Stimulated activated memory B cell treated with anti-CD40 and anti-IgM and Interleukin-4, amounts not matched to agents 10 μg/mL and 1 μg/mL and 100 μg/mL, for 72 hours (primary cell): ENCODE data around the gene MBP.

Experiments
- ATAC-seq: fragments of 150-1000 bp; cut with Tn5 transposase; 2 replicates; pipeline ENCODE4 v1.10.0; 2021
- H3K27ac Mint-ChIP-seq: one replicate; pipeline ENCODE4 v1.8.0; 2022; ENCODE audit warnings: mild to moderate bottlenecking, mixed read lengths
- H3K27me3 Mint-ChIP-seq: one replicate; pipeline ENCODE4 v1.8.0; 2022; ENCODE audit warnings: mixed read lengths
- H3K36me3 Mint-ChIP-seq: one replicate; pipeline ENCODE4 v1.8.0; 2022; ENCODE audit warnings: mixed read lengths
- H3K4me1 Mint-ChIP-seq: one replicate; pipeline ENCODE4 v1.8.0; 2022; ENCODE audit warnings: mixed read lengths
- H3K4me3 Mint-ChIP-seq: one replicate; pipeline ENCODE4 v1.8.0; 2022; ENCODE audit warnings: mild to moderate bottlenecking, moderate library complexity, mixed read lengths
- H3K9me3 Mint-ChIP-seq: one replicate; pipeline ENCODE4 v1.8.0; 2022; ENCODE audit warnings: mixed read lengths

MBP gene

DNA sequence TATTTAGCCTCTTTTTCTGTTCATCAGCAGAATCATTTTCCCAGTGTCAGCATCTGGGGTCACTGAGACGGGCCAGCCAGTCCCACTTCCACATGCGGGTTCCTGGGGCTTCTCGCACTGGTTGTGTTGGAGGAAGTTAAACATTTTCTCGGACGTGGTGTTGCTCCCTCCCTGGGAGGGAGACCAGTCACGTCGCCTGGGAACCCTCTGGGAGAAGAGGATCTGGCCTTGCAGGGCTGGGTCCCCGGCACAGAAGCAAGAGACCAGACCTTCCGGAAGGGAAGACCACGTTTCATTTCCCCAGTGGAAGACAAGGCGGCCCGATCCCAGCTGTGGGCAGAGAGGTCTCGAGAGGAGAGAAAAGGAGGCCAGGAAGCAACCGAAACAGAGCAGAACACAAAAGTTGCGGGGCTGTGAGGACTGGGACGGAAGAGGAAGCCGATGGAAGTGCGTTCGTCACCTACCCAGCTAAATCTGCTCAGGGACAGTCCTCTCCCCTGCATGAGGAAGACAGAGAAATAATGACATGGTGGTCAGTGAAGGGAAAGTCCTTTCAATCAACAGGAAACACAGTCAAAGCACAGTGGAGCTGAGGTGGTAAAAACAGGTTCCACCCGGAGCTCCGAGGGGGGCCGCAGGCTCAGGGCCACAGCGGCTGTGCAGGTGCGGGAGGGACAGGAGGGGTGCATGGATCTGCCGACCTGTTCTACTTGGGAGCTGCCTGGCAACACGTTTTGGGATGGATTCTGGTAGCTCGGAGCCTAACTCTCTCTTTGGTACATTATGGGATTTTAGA, 144.4 kb downstream of the MBP start:
- H3K27me3 Mint-ChIP-seq = no peaks in the 10 kb centered on the region
- no peaks in the 10 kb centered on the region for H3K36me3 Mint-ChIP-seq
- ATAC-seq = peak; percentile 52
- H3K4me1 Mint-ChIP-seq = peaks cover 46% of the 10 kb centered on the region
- H3K4me3 Mint-ChIP-seq = peak overlapping the region; percentile 53
- H3K27ac Mint-ChIP-seq = peak overlapping the region; percentile 78
- H3K9me3 Mint-ChIP-seq = no peaks in the 10 kb centered on the region

DNA sequence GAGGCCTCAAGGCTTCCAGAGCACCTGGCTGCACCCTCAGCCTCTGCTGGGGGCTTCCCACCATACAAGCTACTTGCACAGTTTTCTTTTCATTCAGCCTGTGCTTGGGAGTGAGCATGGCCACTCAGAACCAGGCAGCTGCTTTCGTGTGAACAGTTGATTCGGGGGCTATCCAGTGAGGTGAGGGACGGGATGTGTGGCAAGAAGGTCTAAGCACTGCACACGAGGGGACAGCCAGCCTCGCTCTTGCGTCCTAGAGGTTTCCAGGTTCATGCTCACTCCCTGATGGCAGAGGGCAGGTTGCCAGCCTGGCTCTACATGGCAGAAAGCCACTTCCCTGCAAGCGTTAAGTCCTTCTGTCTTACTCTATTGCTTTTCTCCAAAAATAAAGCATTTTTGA, 146.2 kb downstream of the MBP start:
- Mint-ChIP-seq H3K4me1 (peaks cover 56% of the 10 kb centered on the region), H3K27me3 (no peaks in the 10 kb centered on the region), H3K36me3 (no peaks in the 10 kb centered on the region), H3K9me3 (no peaks in the 10 kb centered on the region), H3K27ac (peak overlapping the region; percentile 47), H3K4me3 (no peak overlapping the region)
- ATAC-seq = no peak

DNA sequence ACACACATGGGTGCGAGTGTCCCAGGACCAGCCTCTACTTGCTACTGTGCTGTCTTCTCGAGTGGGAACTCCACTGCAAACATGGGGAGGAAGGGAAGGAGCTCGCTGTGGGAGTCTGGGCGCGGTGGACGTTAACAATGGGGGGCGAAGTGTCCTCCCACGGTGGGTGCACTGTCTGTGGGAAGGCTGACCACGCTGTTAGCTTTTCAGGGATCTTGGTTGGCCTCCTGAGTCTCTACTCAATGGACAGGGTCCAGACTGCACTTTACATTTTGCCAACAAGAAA, 146.7 kb downstream of the MBP start:
- no peaks in the 10 kb centered on the region for H3K27me3 Mint-ChIP-seq
- H3K27ac Mint-ChIP-seq = peak overlapping the region; percentile 47
- H3K4me3 Mint-ChIP-seq = no peak overlapping the region
- ATAC-seq = no peak
- H3K9me3 Mint-ChIP-seq = no peaks in the 10 kb centered on the region
- H3K36me3 Mint-ChIP-seq = no peaks in the 10 kb centered on the region
- peaks cover 56% of the 10 kb centered on the region for H3K4me1 Mint-ChIP-seq

DNA sequence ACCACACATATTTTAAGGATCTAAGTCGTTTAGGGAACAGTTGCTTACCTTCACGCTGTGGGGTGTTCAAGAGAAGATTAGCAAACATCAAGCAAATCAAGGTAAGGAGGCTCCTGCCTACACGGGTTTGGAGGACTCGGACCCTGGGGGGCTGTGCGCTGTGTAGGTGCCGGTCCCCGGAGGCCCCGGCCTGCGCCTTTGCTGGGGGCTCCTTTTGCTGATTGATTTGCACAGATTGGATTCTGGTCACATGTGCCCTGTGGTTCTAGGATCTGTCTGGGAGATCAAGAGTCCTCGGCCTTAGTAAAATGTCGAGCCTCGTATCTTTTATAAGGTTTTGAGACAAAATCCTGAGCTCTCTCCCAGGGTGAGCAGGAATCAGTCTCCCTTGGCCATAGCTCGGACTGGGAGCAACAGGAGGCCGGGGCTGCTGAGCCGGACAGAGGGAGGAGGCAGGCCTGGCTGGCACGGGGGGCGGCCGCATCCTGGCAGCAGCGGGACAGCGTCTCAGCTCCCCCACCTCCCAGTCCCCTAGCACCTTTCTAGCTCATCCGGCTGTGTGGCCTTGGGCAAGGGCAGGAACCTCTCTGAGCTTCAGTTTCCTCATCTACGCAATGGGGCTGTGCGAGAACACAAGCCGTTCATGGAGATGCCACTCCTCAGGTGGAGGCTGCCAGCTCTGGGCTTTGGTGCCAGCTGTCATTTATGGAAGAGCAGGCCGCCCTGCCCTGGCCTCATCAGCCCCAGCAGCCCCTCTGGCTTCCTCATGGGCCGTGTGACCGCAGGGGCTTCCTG, 147.2 kb downstream of the MBP start:
- Mint-ChIP-seq H3K9me3 (no peaks in the 10 kb centered on the region), H3K27ac (peak overlapping the region; percentile 47), H3K36me3 (no peaks in the 10 kb centered on the region), H3K4me1 (peaks cover 56% of the 10 kb centered on the region), H3K4me3 (no peak overlapping the region), H3K27me3 (no peaks in the 10 kb centered on the region)
- ATAC-seq = no peak

DNA sequence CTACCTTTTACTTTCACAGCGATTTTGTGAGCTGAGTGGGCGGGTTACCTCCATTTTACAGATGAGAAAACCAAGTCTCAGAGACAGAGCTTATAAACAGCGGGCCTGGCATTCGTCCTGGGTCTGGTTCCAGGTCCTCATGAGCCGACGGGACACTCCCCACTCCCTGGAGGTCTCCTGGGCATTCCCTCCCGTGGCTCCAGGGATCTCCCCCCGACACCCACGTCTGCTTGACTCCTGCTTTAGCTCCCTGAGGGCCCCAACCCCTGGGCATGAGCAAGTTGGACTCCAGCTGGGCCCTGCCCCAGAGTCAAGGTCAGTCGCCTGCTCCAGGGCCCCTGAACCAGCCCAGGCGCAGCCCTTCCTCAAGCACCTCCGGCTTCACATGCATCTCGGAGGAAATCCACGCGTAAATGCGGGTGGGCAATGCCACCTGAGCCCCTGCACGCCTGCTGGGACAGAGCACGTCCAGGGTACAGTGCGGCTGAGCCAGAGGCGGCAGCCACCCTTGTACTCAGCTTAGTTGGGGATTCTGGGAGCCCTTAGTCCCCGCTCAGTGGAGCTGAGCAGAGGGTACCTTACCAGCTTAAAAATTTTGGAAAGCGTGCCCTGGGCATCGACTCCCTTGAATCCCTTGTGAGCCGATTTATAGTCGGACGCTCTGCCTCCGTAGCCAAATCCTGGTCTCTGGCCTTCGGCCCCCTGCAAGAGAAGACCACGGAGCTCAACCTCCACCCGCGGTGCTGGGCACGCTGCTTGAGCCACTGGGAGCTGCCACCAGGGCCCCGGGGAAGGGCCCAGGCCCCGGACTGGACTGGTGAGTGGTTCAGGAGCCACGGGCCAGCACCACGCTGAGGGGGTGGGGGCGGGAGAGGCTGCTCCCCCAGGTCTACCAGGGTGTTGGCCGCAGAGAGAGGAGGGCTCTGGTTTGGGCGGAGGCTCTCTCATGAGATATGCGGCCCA, 148.1 kb downstream of the MBP start:
- no peak overlapping the region for H3K27ac Mint-ChIP-seq
- peaks cover 58% of the 10 kb centered on the region for H3K4me1 Mint-ChIP-seq
- H3K4me3 Mint-ChIP-seq = no peak overlapping the region
- ATAC-seq = no peak
- H3K27me3 Mint-ChIP-seq = no peaks in the 10 kb centered on the region
- peaks cover 3% of the 10 kb centered on the region for H3K36me3 Mint-ChIP-seq
- no peaks in the 10 kb centered on the region for H3K9me3 Mint-ChIP-seq

DNA sequence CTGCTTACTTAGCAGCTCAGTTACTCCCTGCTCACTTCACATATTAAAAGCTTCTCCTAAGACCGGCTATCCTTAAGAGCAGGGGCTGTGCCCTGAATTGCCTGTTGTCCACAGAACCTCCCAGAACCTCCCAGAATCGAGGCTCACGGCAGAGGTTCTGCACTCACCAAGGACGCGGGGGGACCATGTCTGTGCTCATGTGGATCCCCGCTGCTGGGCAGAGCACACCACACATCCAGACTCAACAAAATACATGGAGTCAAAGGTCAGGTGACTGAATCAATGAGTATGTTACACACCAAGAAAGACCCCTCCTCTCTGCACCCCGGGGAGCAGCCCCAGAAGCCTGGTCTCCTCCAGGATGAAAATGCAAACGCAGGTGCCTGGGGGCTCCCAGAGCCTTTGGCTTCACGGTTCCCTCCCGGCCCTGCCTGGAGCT, 149.0 kb downstream of the MBP start:
- Mint-ChIP-seq H3K4me3 (no peak overlapping the region), H3K4me1 (peaks cover 59% of the 10 kb centered on the region), H3K9me3 (peaks cover 5% of the 10 kb centered on the region), H3K27ac (peak overlapping the region; percentile 93), H3K27me3 (no peaks in the 10 kb centered on the region), H3K36me3 (peaks cover 11% of the 10 kb centered on the region)
- no peak for ATAC-seq

DNA sequence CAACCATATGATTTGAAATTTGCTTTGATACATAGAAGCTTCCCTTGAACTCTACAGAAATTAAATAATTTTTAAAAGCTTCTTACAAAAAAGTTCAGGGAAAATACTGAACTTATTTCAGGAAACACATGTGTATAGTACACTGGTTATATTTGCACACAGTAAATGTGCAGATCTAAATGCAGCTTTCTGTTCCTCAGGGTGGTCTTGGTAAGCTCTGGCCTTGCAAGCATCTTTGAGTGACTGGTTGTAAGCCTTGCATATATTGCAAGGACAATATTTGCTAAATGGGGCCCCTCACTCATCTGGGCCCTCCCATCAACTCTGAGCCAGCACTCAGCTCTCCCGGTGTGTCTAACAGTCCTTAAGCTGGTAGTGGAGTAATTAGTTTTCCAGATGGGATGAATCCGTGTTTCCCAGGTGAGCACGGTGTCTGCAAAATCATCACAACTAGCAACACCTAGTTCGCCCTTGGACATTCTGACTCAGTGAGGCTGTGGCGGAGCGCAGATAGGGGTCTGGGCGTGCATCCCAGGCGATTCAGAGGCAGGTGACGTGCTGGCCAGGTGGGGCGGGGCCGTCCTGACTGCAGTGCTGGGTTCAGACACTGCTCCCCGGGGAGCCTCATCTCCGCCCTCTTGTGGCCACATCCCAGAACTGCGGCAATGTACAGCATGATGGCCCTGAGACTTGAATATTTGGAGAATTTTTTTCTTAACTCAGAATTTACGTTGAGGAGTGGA, 149.6 kb downstream of the MBP start:
- peak; percentile 73 for ATAC-seq
- H3K27me3 Mint-ChIP-seq = no peaks in the 10 kb centered on the region
- H3K36me3 Mint-ChIP-seq = peaks cover 15% of the 10 kb centered on the region
- peaks cover 59% of the 10 kb centered on the region for H3K4me1 Mint-ChIP-seq
- H3K9me3 Mint-ChIP-seq = peaks cover 5% of the 10 kb centered on the region
- H3K27ac Mint-ChIP-seq = peak overlapping the region; percentile 93
- H3K4me3 Mint-ChIP-seq = peak overlapping the region; percentile 50

DNA sequence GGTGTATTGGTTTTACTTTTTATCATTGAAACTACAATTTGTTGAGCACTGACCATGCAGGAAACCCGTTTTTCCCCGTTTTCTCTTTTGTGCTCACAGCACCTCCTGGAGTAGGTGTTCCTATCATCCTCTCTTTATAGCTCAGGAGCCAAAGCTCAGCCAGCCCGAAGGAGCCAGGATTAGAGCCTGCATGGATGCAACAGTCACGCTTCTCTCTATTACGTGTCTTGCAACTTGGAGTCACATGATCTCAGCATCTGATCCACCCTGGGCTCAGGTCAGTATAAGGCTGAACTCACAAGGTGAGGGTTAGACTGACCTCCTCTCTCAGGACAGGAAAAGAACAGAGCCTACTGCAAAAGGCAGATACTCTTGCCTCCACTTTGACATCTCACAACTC, 150.5 kb downstream of the MBP start:
- Mint-ChIP-seq H3K36me3 (peaks cover 15% of the 10 kb centered on the region), H3K4me3 (peak overlapping the region; percentile 62), H3K9me3 (peaks cover 5% of the 10 kb centered on the region), H3K27me3 (no peaks in the 10 kb centered on the region), H3K27ac (peak overlapping the region; percentile 93), H3K4me1 (peaks cover 66% of the 10 kb centered on the region)
- ATAC-seq = no peak

DNA sequence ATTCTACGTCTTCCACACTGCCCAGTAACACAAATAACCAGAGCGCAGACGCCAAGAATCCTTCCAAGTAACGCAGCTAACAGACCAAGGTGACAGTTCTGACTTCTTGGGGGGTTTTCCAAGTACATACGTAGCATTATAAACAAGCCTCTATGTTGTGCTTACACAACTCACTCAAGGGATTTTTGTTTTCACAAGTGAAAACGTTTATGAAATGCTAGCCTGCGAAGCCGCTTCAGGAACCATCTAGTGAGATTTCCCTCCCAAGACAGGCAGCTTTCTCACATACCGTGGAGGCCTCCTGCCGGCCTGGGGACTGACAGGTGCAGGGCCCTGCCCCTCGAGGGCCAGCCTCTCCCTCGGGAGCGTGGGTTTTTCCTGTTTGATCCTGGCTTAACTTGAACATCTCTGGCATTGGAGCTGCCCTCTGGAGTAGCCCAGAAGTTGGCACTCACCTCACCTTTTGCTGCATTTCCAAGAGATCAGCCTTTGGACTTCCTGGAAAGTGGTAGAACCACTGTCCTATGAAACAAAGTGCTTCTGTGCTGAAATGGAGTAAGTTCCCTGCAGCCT, 151.1 kb downstream of the MBP start:
- Mint-ChIP-seq H3K36me3 (peaks cover 15% of the 10 kb centered on the region), H3K27me3 (no peaks in the 10 kb centered on the region), H3K9me3 (peaks cover 5% of the 10 kb centered on the region), H3K27ac (peak overlapping the region; percentile 93), H3K4me3 (peak overlapping the region; percentile 62), H3K4me1 (peaks cover 72% of the 10 kb centered on the region)
- peak; percentile 82 for ATAC-seq

DNA sequence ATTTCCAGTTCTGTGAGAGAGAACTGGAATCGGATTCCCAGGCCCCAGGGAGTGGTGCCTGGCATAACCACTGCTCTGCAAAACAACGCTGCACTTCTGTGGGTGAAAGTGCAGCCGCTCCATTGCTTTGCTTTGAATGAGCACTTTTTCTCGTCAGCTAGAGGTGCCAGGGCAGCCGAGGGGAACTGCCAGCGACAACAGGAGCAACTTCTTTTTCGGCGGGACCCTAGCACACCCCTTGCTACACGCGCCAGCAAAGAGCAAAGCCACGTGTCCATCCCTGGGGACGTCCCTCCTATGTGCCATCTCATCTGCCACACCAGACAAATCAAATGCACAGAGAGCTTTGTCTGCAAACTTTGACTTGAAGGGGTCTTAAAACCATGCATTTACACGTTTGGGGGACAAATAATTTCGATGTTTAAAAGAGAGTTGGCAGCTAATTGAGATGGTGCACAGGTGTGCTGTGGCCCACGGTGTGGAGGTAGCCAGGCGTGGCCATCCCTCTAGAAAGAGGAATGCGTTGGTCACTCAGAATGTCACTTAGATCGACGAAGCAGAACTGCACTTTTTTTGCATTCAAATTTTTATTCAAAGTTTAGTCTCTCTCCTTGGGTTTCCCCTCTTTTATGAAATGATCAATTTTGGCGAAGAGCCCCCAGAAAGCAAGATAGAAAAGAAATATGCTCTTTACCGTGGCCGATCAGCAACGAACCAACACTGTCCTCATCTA, 151.8 kb downstream of the MBP start:
- no peaks in the 10 kb centered on the region for H3K27me3 Mint-ChIP-seq
- peak overlapping the region; percentile 93 for H3K27ac Mint-ChIP-seq
- peaks cover 73% of the 10 kb centered on the region for H3K4me1 Mint-ChIP-seq
- H3K4me3 Mint-ChIP-seq = peak overlapping the region; percentile 62
- H3K36me3 Mint-ChIP-seq = peaks cover 15% of the 10 kb centered on the region
- peaks cover 5% of the 10 kb centered on the region for H3K9me3 Mint-ChIP-seq
- peak; percentile 84 for ATAC-seq

DNA sequence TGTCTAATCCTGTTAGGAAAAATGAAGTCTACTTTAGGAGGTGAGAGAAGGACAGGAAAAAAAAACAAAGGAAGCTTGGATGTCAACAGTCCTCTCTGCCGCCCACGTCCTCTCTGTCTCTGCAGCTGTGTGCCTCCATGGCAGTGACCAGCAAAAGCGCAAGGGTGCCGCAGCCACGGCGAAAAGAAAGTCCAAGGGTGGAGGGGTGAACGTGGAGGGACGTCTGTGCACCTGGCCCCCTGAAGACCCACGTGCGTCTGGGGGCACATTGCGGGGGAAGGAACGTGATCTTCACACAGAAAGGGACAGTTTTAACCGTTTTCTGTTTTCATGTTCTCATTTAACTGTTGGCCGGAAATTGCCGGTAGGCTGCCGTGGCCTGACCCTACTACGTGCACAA, 152.7 kb downstream of the MBP start:
- H3K4me3 Mint-ChIP-seq = peak overlapping the region; percentile 62
- H3K4me1 Mint-ChIP-seq = peaks cover 82% of the 10 kb centered on the region
- no peak for ATAC-seq
- H3K9me3 Mint-ChIP-seq = peaks cover 5% of the 10 kb centered on the region
- no peaks in the 10 kb centered on the region for H3K27me3 Mint-ChIP-seq
- H3K27ac Mint-ChIP-seq = peak overlapping the region; percentile 93
- peaks cover 15% of the 10 kb centered on the region for H3K36me3 Mint-ChIP-seq

DNA sequence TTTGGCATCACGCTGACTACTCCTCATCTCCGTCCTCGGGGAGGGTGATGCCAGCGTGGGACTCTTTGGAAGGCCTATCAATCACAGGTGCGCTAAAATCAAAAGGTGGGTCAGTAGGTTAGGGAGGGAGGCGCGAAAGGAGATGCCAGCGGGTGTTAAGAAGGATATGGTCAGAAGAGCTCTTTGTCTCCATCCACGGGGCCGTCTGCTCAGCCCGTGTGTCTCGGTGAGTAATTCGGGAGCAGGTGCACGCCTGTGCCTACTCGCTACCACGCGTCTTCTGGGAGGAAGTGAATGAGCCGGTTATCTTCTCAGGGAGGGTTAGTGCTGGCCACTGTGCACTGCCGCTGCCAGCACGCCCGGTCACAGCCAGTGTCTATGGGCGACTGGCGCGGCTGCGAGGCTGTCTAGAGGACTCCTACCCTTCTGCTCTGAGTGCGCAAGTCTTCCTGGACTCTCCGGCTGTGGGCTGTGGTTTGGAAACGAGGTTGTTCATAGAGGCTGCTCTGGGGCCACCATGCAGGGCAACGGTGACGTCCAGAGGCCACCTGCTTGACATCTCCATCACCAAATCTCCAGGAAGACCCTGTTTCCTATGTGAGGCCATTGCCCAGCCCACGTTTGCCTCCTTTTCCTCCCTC, 153.4 kb downstream of the MBP start:
- peaks cover 19% of the 10 kb centered on the region for H3K36me3 Mint-ChIP-seq
- no peaks in the 10 kb centered on the region for H3K27me3 Mint-ChIP-seq
- peak overlapping the region; percentile 93 for H3K27ac Mint-ChIP-seq
- peaks cover 5% of the 10 kb centered on the region for H3K9me3 Mint-ChIP-seq
- H3K4me3 Mint-ChIP-seq = peak overlapping the region; percentile 67
- ATAC-seq = no peak
- peaks cover 85% of the 10 kb centered on the region for H3K4me1 Mint-ChIP-seq

DNA sequence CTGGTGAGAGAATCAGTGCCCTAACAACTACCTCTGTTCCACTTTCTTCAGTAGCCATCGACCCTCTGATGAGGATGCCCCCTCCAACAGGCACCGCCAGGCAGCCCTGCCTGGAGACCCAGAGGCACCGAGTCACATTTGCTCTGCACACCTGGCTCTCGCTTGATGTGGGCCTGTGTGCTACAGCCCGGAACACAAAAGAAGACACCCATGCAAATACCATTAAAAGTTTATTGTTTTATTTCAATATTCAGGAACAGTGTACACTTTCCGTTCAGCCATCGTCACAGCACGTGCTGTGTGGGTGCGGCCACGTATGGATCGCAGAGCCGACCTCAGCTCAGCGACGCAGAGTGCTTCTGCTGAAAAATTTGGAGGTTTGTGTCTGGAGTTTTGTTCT, 154.0 kb downstream of the MBP start:
- H3K9me3 Mint-ChIP-seq = peaks cover 5% of the 10 kb centered on the region
- ATAC-seq = no peak
- peak overlapping the region; percentile 93 for H3K27ac Mint-ChIP-seq
- H3K27me3 Mint-ChIP-seq = no peaks in the 10 kb centered on the region
- peaks cover 26% of the 10 kb centered on the region for H3K36me3 Mint-ChIP-seq
- peaks cover 84% of the 10 kb centered on the region for H3K4me1 Mint-ChIP-seq
- H3K4me3 Mint-ChIP-seq = peak overlapping the region; percentile 67
